ENCODE data around the gene LAD1. TPM values are rescaled to one million over a fixed set of nuclear protein-coding genes. Genes with fewer than 3 reads are reported as not detected.

LAD1 gene
- total and polyA plus RNA-seq, 2 of the 13 experiments (the other 11 are each of a cell fraction or from before 2014, with no cell fraction given), result 10.8 to 65.6 TPM

- TF ChIP-seq ZBTB33 (CRISPR knock-in tag; IDR thresholded peaks at IDR 0.05), result no peak
These were observed 25.0 kb upstream of the LAD1 start (continued) for GRCh38 chr1:201424146-201424545.

GRCh38 chr1:201423655-201424054, 24.5 kb upstream of the LAD1 start:
- Histone ChIP-seq H4K20me1 (ENCODE audit: insufficient read depth, low read length) (no peaks in the 10 kb centered on the region), H2AFZ (ENCODE audit: low read length) (no peak overlapping the region), H3K27ac (ENCODE audit: extremely low read length, insufficient read depth, low read length) (no peak overlapping the region), H3K4me2 (ENCODE audit: low read depth, low read length) (no peak overlapping the region), H3K36me3 (replicated peaks in 1 of 2; ENCODE audit: control insufficient read depth in 1 of 2, insufficient read depth in 2 of 2, low read length in 2 of 2) (no peaks in the 10 kb centered on the region), H3K9ac (ENCODE audit: insufficient read depth, low read depth, low read length) (no peak overlapping the region), H3K4me3 (replicated peaks in 1 of 3; ENCODE audit: insufficient read depth in 1 of 3, low read depth in 2 of 3, low read length in 3 of 3) (no peak overlapping the region), H3K79me2 (ENCODE audit: insufficient read depth, low read length) (no peaks in the 10 kb centered on the region), H3K9me3 (ENCODE audit: low read length) (no peaks in the 10 kb centered on the region), H3K4me1 (ENCODE audit: insufficient read depth, low read length) (0 out of 2 replicates have a peak, but pooled peaks cover 4% of the 10 kb centered on the region), H3K27me3 (ENCODE audit: control insufficient read depth in 1 of 2, insufficient read depth in 2 of 2, low read length in 2 of 2) (peaks cover 9 to 43% of the 10 kb centered on the region in 2 experiments)
- in situ Hi-C loops (cut with HindIII; ENCODE audit: extremely low pct_ligation_motif_present, low pct_unique_long_range_greater_than_20kb) (no loop called here), intact Hi-C loops (cut with micrococcal nuclease; ENCODE audit: unreplicated experiment) (no loop called here)
- BruUV-seq (replicated peaks), result no TSS peak
- DNase-seq (ENCODE audit: low spot score) (no peak), FAIRE-seq (no peak), ATAC-seq (no peak)
- POLR2A ChIA-PET, result no interaction called here
- CTCF ChIA-PET (ENCODE audit: low intra/inter-chr PET ratio, low total read pairs), result no interaction called here
- TF ChIP-seq SMYD3 (CRISPR knock-in tag; IDR thresholded peaks at IDR 0.05) (no peak), TFDP2 (CRISPR knock-in tag; IDR thresholded peaks at IDR 0.05) (no peak), ZNF138 (CRISPR knock-in tag; IDR thresholded peaks at IDR 0.05; ENCODE audit: low read depth) (no peak), ZNF577 (CRISPR knock-in tag; IDR thresholded peaks at IDR 0.05; ENCODE audit: borderline replicate concordance, low read depth) (no peak)
- 52% methylated on average over 6 of the region's 6 CpGs for WGBS (ENCODE audit: low lambda C conversion rate)

All from HepG2 (cell line).